A673 (cell line): ENCODE data around the gene TSC22D3. TPM values are rescaled to one million over a fixed set of nuclear protein-coding genes. Genes with fewer than 3 reads are reported as not detected.
"Not testable (repeated sequence)": the region's sequence is repeated elsewhere in the genome, so short reads cannot be mapped to it uniquely, and the experiment has no call there.

Source experiments
- BruUV-seq: library from RNA; stranded (reverse); fragments of 400-500 nt; replicated peaks from 2 replicates; lab custom pipeline; 2021; lab: Mats Ljungman, UMichigan
- CTCF ChIA-PET: fragments of 300-600 bp; sonication (Branson Sonifier 250); formaldehyde crosslinking; loops from one replicate; lab custom pipeline; 2022; ENCODE audit warnings: antibody characterized with exemption; lab: Charles Lee
- POLR2A ChIA-PET: fragments of 300-600 bp; sonication (Branson Sonifier 250); formaldehyde crosslinking; loops from one replicate; lab custom pipeline; 2022; ENCODE audit warnings: antibody characterized with exemption; ENCODE audit not compliant: low non-redundant PET; lab: Charles Lee
- DNase-seq: peaks from one replicate; pipeline ENCODE4 v3.0.0-alpha.2; 2015; ENCODE audit warnings: low spot score
- H3K27ac ChIP-seq: fragments of 200-600 bp; sonication (generic); 2 replicates; pipeline ENCODE4 v1.5.1; 2016; ENCODE audit warnings: mixed run types, low read depth, mild to moderate bottlenecking, mixed read lengths, antibody characterized with exemption, low read length; ENCODE audit not compliant: poor library complexity, severe bottlenecking
- H3K27me3 ChIP-seq: fragments of 200-600 bp; sonication (generic); replicated peaks from 2 replicates; pipeline ENCODE4 v1.6.1; 2017; ENCODE audit warnings: mixed run types, low read depth, mild to moderate bottlenecking, mixed read lengths, antibody characterized with exemption, low read length; ENCODE audit not compliant: insufficient read depth, poor library complexity
- H3K36me3 ChIP-seq: fragments of 200-600 bp; sonication (generic); 2 replicates; pipeline ENCODE4 v1.6.1; 2016; ENCODE audit warnings: mixed run types, mild to moderate bottlenecking, mixed read lengths, antibody characterized with exemption, low read length; ENCODE audit not compliant: insufficient read depth, poor library complexity, severe bottlenecking
- H3K4me1 ChIP-seq: fragments of 200-600 bp; sonication (generic); 2 replicates; pipeline ENCODE4 v1.6.1; 2017; ENCODE audit warnings: mixed run types, mild to moderate bottlenecking, mixed read lengths, antibody characterized with exemption, low read length; ENCODE audit not compliant: insufficient read depth, poor library complexity, severe bottlenecking
- H3K4me3 ChIP-seq: fragments of 200-600 bp; sonication (generic); 2 replicates; pipeline ENCODE4 v1.5.1; 2016; ENCODE audit warnings: low read depth, mixed run types, mild to moderate bottlenecking, mixed read lengths, low read length; ENCODE audit not compliant: poor library complexity, severe bottlenecking
- H3K9me3 ChIP-seq: fragments of 200-600 bp; sonication (generic); 2 replicates; pipeline ENCODE4 v1.6.1; 2016; ENCODE audit warnings: mixed run types, low read depth, mild to moderate bottlenecking, mixed read lengths, antibody characterized with exemption, low read length; ENCODE audit not compliant: poor library complexity, severe bottlenecking
- EZH2 ChIP-seq: fragments of 200-600 bp; sonication (generic); IDR thresholded peaks from 2 replicates; pipeline ENCODE4 v1.6.1; 2017; ENCODE audit warnings: borderline replicate concordance, low read depth, mild to moderate bottlenecking, mixed read lengths, antibody characterized with exemption, low read length; ENCODE audit not compliant: poor library complexity, severe bottlenecking
- intact Hi-C: fragments of 100-400 bp; cut with micrococcal nuclease; formaldehyde crosslinking; loops from one replicate; pipeline ENCODE4 v1.10.0; 2022; ENCODE audit not compliant: unreplicated experiment
- total RNA-seq: library from RNA; stranded (reverse); gene quantifications from 2 replicates; pipeline ENCODE4 v1.2.3, GENCODE V29; 2021
- TF ChIP-seq, protein P1 (sequence below): fragments of 300-800, 200-600 bp; sonication (generic); conservative IDR thresholded peaks from 2 replicates; pipeline ENCODE4 v1.5.1; 2017; ENCODE audit warnings: low read depth, mild to moderate bottlenecking, antibody characterized with exemption, low read length, moderate library complexity, mixed read lengths

The TSC22D3 gene
- total RNA-seq, 1 experiment from 2014 or later, result 10.6 TPM

DNA sequence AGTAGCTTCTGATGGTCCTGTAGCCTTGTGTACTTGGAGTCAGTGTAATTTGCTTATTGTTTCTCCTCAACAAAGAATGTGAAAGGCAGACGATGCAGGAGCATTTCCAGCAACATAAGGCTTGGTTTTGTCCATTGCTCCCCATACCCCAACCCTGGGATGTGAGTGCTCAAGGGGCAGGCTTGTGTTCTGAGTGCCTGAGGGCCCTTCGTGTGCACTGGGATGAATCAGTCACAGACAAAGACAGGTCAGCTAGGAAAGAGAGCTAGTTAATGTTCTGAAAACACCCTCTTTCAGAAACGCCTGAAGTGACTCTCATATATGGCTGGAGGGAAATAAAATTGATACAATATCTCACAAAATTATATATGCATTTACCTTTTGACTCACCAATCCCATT lies 88.1 kb downstream of the TSC22D3 start:
- Histone ChIP-seq H3K4me3 (no peak overlapping the region), H3K9me3 (no peaks in the 10 kb centered on the region), H3K36me3 (no peaks in the 10 kb centered on the region), H3K27ac (no peak overlapping the region), H3K27me3 (no peaks in the 10 kb centered on the region), H3K4me1 (no peaks in the 10 kb centered on the region)
- no TSS peak for BruUV-seq
- no peak for TF ChIP-seq EZH2
- TF ChIP-seq, protein P1, sequence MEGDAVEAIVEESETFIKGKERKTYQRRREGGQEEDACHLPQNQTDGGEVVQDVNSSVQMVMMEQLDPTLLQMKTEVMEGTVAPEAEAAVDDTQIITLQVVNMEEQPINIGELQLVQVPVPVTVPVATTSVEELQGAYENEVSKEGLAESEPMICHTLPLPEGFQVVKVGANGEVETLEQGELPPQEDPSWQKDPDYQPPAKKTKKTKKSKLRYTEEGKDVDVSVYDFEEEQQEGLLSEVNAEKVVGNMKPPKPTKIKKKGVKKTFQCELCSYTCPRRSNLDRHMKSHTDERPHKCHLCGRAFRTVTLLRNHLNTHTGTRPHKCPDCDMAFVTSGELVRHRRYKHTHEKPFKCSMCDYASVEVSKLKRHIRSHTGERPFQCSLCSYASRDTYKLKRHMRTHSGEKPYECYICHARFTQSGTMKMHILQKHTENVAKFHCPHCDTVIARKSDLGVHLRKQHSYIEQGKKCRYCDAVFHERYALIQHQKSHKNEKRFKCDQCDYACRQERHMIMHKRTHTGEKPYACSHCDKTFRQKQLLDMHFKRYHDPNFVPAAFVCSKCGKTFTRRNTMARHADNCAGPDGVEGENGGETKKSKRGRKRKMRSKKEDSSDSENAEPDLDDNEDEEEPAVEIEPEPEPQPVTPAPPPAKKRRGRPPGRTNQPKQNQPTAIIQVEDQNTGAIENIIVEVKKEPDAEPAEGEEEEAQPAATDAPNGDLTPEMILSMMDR, result no peak
- CTCF ChIA-PET, result no interaction called here
- intact Hi-C loops, result no loop called here
- POLR2A ChIA-PET, result no interaction called here
- no peak for DNase-seq

DNA sequence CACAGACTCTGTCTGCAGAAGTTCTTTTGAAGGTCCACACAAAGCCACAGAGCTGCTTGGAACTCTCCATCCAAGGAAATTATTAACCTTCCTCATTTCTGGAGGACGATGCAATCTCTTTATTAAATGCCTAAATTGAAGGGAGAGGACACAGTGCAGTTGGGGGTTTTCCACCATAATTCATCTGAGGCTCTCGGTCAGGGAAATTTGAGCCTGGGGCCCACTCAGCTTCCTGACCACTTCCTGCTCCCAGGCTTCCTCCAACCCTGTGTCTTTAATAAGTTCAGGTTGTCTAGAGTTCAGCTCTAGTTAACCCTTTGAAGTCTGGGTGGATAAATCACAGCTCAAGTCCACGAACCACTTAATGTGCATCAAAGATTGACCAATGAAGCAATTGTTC lies 88.8 kb downstream of the TSC22D3 start:
- BruUV-seq, result no TSS peak
- CTCF ChIA-PET, result no interaction called here
- H3K4me3 ChIP-seq, result no peak overlapping the region
- no peaks in the 10 kb centered on the region for H3K9me3 ChIP-seq
- no peaks in the 10 kb centered on the region for H3K4me1 ChIP-seq
- no peak for DNase-seq
- intact Hi-C loops, result no loop called here
- no peaks in the 10 kb centered on the region for H3K36me3 ChIP-seq
- H3K27me3 ChIP-seq, result no peaks in the 10 kb centered on the region
- no peak overlapping the region for H3K27ac ChIP-seq
- POLR2A ChIA-PET, result no interaction called here
- no peak for TF ChIP-seq EZH2
- TF ChIP-seq, protein P1, result no peak

DNA sequence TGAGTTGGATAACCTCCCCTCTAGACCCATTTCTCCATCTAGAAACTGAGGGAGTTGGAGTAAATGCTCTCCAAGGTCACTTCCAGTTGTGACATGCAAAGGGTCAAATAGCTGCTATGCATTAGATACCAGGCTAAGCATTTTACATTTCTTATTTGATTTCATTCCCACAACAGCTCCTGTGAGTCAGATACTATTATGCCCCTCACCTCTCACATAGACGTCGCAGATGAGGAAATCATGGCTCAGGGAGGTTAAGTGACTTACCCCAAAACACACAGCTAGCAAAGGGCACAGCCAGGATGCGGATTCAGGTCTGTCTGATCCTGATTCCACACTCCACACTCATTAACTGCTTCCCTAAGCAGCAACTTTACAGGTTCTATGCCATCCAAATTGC lies 89.6 kb downstream of the TSC22D3 start:
- TF ChIP-seq, protein P1, result no peak
- no peak for TF ChIP-seq EZH2
- ChIA-PET POLR2A (no interaction called here), CTCF (no interaction called here)
- H3K4me1 ChIP-seq, result no peaks in the 10 kb centered on the region
- BruUV-seq, result no TSS peak
- H3K36me3 ChIP-seq, result no peaks in the 10 kb centered on the region
- DNase-seq, result no peak
- H3K9me3 ChIP-seq, result no peaks in the 10 kb centered on the region
- no peaks in the 10 kb centered on the region for H3K27me3 ChIP-seq
- no peak overlapping the region for H3K27ac ChIP-seq
- no peak overlapping the region for H3K4me3 ChIP-seq
- intact Hi-C loops, result no loop called here

DNA sequence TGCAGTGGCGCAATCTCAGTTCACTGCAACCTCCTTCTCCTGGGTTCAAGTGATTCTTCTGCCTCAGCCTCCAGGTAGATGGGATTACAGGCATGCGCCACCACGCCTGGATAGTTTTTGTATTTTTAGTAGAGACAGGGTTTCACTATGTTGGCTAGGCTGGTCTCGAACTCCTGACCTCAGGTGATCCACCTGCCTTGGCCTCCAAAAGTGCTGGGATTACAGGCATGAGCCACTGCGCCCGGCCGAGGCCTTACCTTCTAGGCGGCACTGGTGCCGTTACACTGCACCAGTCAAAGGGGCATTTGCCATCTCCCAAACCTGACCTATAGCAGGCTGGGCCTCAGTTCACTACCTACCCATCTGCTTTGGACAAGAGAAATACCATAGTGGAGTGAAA lies 90.0 kb downstream of the TSC22D3 start:
- POLR2A ChIA-PET, intact Hi-C loops, CTCF ChIA-PET, H3K36me3 ChIP-seq, H3K9me3 ChIP-seq, H3K27me3 ChIP-seq, H3K27ac ChIP-seq, H3K4me1 ChIP-seq, H3K4me3 ChIP-seq, BruUV-seq, DNase-seq: not testable (repeated sequence)
